Measurements from ENCODE around the gene OBI1.
"Not testable (repeated sequence)": the region's sequence is repeated elsewhere in the genome, so short reads cannot be mapped to it uniquely, and the experiment has no call there.

OBI1 gene

DNA sequence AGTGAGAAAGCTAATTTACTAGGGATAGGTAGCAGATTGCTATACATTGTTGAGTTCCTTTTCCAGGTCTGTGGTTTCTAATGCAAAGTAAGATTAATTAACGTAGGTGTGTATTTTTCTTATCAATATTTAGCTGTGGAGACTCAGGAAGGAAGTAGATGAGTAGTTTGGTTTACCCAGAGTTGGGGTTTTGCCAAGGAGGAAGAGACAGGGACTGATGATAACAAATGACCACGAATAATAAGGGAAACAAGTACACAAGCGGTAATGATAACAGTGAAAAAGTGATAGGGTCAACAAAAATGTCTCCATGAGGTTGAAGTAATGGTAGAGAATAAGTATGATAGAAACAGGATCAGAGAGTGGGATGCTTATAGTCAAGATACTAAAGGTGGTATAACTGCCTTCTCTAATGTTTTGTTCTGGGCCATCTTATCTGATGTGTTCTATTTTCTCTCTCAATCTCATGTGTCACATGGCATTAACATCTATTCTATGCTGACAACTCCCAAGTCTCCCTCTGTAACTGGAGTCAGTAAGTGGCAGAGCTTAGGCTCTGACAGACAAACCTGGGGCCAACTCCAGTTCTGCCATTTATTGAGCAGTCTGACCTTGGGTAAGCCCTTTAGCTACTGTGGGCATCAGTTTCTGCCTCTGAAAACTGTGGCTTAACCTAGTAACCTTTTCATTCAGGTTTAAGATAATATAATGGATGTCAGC, 8.8 kb downstream of the OBI1 start:
- no peak for DNase-seq (ENCODE audit: low read depth in 2 of 2)

DNA sequence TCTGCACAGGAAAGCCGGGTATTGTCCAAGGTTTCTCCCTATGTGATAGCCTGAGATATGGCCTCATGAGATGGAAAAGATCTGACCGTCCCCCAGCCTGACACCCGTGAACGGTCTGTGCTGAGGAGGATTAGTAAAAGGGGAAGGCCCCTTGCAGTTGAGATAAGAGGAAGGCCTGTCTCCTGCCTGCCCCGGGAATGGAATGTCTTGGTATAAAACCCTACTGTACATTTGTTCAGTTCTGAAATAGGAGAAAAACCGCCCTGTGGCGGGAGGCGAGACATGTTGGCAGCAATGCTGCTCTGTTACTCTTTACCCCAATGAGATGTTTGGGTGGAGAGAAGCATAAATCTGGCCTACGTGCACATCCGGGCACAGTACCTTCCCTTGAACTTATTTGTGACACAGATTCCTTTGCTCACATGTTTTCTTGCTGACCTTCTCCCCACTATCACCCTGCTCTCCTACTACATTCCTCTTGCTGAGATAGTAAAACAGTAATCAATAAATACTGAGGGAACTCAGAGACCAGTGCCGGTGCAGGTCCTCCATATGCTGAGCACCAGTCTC, 11.8 kb downstream of the OBI1 start:
- DNase-seq (ENCODE audit: low read depth in 2 of 2): not testable (repeated sequence)

DNA sequence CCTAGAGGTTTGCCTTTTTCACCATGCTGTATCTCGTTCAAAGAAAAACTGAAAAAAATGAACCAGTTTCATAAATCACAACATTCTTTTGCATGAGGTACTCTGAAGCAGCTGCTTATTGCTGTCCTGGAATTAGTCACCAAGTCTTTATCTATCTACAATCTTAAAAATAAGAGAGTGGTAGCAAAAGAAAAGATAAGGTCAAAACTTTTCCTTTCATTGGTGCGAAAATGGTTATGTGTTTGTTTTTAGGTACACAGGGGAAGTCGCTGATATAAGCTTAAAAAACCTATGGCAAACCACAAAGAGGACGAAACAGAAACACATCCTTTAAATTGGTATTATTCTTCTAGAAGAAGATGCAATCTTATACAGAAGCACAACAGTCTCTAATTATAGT, 20.7 kb downstream of the OBI1 start:
- no peak for DNase-seq (ENCODE audit: low read depth in 2 of 2)

DNA sequence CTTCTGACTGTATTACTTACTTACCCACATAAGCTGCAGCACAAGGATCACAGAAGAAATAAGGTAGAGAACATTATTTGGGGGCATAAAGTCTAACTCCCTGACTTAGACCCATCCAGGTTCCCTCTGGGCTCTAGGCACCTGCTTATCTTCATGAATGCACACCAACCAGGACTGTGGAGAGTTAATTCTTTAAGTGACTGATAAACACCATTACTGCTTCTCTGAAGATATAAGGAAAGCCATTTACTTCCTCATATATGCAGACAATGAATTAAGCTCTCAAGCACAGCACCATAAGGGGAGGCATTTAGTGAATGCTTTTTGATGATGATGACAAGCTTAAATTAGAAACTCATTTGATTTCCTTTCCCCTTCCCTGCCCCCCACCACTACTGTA, 22.5 kb downstream of the OBI1 start:
- no peak for DNase-seq (ENCODE audit: low read depth in 2 of 2)

DNA sequence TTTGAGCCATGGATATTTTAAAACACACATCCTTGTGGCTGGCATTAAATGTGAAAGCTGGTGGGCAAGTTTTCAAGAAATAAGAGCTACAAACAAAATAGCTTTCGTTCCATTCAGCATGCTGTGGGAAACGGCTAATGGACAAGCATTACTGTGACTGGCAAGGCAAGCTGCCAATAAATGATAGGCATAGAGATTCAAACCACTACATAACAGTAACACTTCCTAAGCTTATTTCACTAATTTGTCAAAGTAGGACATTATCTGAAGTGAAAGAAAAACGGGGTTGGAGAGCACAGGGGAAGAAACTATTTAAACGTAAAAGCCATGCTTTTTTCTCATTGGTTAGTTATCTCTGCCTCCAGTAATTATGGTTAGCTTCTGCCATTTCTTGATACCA, 26.0 kb downstream of the OBI1 start:
- DNase-seq (ENCODE audit: low read depth in 2 of 2): no peak

DNA sequence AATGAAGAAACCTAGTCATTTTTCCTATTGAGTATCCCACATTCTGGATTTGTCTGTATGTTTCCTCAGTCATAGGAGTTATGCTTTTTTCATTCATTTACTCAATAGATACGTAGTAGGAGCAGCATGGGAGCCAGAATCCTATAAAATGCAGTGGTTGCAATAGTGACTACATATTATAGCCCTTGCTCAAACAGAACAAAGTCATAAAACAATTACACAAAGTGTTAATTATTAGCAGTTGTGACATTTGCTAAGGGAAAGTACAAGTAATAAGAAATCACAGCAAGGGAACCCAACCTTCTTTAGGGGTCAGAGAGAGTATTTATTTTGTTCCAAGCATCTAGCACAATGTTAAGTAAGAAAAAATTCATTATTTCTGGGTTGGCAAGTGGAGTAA, 27.9 kb downstream of the OBI1 start:
- DNase-seq (ENCODE audit: low read depth in 2 of 2): no peak

DNA sequence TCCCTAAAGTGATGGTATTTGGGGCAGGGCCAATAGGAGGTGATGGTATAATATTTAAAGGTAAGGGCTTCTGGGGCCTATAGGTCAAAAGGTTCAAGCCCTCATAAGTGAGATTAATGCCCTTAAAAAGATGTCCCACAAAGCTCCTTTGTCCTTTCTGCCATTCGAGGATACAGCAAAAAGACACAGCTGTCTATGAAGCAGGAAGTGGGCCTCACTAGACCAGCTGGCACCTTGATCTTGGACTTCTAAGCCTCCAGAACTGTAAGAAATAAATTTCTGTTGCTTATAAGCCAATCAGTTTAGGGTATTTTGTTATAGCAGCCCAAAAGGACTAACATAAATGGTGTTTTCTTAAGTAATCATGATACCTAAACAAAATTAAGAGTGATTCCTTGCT, 28.4 kb downstream of the OBI1 start:
- DNase-seq (ENCODE audit: low read depth in 2 of 2): no peak

DNA sequence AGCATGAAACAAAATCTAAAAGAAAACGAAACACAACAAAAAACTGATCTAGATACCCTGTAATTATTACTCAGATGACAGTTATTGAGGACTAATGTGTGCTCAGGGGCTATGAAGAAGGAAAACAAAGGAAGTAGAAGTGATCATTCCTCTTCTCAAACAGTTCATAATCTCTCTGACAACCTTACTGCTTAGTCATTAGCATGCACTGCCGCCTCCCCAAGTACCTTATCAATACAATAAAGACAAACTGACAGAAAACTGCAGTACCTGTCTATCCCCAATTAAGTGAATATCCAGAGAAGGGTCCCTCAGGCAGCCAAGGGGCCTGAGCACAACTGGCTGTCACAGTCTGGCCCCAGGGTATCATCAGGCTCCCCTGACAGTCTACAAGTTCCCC, 33.6 kb downstream of the OBI1 start:
- no peak for DNase-seq (ENCODE audit: low read depth in 2 of 2)

DNA sequence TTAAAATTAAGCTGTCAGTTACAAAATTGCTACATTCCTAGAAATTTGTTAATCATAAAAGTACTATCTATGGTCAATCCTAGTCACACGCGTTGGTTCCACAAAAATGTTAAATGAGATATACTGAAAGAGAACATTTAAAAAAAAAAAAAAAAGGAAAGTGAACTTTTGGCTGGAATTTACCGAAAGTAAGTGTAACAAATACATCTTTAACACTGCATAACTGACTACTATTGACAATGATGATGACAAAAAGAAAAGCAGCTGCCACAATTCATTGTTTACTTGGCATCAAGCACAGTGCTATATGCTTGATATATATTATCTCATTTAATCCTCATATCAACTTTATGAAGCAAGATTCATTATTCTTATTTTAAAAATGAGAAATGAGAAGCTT, 35.8 kb downstream of the OBI1 start:
- DNase-seq (ENCODE audit: low read depth in 2 of 2): no peak

DNA sequence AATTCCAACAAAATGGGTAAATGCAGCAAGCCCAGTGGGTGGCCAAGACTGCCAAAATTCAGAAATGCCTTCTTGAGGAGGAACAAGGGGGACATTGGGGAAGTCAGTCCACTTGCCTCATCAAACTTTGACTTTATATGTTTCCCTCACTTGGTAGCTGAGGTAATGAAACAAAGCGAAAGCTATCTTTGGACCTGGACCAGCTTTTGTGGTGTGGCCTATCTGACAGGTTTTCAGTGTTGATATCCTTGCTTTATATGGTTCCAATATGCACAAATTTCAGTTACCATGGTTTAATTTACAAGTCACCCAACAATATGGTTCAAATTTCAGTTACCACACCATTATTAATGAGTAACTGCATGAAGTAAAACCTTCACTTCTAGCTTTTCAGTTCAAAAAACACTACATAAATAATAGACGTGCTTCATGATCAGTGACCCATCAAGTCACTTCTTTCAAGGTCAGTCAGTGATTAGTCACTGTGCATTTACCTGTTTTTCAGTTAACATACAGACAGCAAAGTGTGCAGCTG, 38.0 kb downstream of the OBI1 start:
- DNase-seq (ENCODE audit: low read depth in 2 of 2): no peak

DNA sequence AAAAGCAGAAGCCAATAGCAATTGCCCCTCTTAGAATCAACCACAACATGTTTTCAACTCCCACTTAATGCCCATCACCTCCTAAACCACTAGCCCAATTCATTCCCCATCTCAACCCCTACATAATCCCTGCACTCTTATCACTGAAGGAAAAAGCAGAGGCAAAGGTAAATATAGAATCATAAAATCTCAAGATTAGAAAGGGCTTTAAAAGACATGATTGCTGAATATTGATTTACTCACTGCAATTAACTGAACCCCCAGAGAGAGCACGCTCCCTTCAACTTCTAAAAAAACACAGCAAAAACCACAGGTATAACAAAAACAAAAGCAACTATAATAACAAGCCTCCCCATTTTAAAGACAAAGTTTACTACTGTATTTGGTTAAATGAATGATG, 40.5 kb downstream of the OBI1 start:
- no peak for DNase-seq (ENCODE audit: low read depth in 2 of 2)

DNA sequence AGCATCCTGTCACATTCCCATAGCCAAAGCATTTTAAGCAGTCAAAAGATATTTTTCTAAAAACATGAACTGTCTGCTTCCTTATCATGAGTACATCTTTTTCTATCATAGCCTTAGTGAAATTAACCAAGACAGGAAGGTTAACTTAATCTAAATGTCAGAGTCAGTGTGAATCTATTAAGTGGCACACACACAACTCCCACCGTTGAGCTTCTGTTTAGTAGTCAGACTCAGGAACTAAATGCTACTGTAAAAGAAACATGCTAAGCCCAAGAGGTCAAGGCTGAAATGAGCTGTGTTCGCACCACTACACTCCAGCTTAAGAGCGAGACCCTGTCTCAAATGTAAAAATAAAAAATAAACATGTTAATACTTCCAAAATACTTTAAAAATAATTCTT, 47.9 kb downstream of the OBI1 start:
- DNase-seq (ENCODE audit: low read depth in 2 of 2): no peak

DNA sequence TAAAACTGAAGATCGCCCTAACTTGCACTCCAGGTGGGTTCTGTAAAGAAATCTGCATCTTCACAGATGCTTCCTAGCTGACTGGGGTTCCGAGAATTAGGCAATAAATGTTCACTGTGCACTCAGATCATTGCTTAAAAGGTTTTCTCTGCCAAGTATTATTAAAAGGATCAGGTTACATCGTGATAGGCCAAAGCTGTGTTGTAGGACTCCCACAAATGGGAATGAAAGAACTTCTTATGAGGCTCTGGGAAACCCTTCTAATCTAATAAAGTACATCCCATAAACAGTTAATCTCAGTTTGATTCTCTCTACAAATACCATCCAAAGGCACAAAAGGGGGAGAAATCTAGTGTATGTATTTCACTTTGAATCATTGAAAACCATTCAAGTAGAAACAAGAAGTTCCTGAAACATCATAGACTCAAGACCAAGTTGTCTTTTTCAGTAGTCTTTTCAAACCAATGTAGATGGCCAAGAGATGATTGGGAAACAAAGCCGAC, 48.5 kb downstream of the OBI1 start:
- no peak for DNase-seq (ENCODE audit: low read depth in 2 of 2)

DNA sequence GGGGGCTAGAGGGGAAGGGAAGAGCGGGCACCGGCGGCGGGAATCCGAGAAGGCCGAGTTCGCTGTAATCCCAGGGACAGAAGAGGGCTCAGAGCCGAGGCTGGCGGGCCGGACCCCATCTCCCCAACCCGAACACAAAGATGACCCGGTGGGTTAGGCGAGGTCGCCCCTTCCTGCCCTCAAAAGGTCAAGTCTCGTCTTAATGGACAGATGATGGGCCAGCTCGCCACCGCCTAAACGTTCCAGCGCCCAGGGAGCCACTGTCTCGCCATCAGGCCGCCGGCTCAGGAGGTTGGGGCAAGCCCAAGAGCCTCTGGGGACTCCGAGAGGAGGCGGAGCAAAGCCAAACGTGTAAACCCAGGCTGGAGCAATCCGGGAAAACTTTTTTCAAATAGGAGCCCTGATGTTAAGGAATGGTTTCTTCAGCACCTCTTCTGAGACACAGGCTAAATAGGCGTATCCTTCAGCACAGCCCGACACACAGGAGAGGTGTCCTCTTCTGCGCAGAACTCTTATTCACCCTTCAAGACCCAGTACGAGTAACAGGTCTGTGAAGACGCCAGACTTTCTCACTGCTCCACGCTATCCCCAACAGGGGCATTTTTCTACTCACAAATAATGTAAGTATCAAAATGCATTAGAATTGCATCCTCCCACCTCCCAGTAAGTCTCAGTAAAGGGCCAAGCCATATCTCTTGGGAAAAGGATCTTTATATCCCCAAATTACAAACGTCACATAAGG, 49.3 kb downstream of the OBI1 start:
- no peak for DNase-seq (ENCODE audit: low read depth in 2 of 2)

DNA sequence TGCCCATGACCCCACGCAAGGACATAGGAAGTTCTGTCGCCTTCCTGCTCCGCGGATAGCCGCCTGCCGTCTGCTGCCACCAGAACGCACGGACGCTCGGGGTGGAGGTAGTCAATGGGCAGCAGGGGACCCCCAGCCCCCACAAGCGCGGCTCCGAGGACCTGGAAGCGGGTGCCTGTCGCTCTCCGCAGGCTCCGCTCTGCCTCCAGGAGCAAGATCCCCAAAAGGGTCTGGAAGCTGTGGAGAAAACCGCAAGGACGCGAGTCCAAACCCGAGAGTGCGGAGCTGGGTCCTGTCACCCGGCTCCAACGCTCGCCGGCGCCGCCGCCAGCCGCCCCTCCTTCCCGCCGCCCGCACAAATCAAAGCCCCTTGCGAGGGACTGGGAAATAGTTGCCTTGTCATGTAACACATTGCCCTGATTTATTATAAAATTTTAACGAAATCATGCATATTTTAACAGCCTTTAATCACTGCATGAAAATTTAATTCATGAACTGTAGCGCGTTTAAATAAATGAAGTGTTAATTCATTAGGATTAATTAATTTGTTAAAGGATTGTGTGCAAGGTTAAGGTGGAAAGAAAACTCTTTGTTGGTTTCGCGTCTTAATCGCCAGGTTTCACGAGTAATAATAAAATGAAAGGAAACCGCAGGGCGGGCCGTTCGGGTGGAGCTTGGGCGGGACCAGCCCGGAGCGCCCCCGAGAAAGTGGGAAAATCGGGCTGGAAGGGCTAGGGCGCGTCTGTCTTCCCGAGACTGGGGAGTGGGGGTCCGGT, 50.1 kb downstream of the OBI1 start:
- DNase-seq (ENCODE audit: low read depth in 2 of 2): no peak

DNA sequence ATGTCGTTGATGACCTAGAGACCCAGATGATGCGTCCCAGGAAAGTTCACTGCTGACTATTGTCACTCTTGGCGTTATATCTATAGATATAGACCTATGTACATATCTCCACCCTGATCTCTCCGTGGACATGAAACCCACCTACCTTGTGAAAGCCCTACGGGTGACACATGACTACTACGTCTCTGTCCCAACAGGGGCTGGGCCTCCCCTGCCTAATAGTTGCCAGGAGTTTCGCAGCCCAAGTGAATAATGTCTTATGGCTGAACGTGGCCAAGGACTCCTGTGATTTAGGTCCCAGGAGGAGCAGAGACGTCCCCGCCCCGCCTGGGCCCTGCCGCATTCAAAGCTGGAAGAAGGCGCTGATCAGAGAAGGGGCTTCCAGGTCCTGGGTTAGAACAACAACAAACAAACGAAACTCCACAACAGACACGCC, 50.7 kb downstream of the OBI1 start:
- DNase-seq (ENCODE audit: low read depth in 2 of 2): no peak

DNA sequence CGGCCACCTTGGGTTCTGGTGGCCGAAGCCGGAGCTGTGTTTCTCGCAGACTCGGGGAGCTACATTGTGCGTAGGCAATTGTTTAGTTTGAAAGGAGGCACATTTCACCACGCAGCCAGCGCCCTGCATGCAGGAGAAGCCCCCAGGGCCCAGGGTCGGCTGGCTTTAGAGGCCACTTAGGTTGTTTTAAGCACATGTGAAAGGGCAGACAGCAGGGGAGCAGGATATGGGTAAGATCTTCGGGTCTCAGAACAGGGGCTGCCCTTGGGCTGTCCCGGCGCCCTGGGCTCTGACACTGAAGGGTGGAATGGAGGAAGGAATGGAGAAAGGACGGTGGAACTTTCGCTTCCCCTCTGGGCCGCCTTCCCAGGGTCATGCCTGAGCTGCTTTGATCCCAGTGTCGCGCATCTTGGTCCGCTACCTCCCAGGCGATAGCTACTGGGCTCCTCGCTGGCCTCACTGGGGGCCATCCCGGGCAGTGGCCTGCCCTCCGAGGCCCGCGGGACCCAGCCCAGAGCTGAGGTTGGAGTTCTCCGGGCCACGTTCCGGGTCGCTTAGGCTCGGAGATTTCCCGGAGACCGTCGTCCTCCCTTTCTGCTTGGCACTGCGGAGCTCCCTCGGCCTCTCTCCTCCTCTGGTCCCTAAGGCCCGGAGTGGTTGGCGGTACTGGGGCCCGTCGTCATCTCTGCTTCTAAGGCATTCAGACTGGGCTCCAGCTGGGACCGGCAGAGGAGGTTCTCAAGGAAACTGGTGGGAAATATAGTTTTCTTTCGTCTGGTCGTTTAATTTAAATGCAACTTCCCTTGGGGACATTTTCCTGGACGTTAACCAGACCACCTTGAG, 51.3 kb downstream of the OBI1 start:
- DNase-seq (ENCODE audit: low read depth in 2 of 2): no peak

DNA sequence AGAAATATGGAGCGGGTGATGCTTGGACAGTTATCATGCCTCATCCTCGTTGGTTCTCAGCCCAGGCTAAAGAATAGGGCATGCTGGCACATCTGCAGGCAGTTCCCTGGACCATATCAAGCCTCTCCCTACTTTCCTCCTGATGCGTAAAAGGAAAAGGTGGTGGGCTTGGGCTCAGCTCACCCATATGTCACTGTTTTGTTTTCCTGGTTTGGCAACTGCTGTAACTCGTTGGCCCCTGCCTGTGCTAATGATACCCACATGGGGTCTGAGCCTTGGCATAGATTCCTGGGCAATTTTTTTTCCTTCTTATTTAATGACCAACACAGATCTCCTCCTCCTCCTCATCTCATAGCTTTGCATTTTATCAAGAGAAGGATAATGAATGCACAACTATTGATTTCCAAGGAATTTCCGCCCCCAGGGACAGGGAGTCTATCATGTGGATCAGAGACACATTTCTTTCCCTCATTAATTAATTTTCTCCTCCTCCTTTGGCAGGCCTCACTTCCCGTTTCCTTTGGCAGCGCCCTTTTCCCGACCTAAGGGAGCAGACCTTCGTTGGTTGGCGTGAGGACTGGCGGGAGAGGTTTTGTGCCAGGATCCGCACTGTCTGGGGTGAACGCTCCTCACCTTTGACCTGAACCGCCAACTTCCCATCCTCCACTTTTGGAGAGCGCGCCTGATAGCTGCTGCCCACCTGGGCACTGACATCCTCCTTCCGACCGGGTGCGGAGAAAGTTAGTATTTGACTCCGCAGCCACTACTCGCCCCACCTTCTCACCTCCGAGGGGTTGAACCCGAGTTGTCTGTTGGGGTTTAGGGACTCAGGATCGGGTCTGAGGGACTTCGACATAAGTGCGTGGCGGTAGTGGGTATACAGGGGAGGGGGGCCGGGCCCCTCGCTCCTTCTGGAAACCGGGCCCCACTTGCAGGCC, 52.2 kb downstream of the OBI1 start:
- no peak for DNase-seq (ENCODE audit: low read depth in 2 of 2)

DNA sequence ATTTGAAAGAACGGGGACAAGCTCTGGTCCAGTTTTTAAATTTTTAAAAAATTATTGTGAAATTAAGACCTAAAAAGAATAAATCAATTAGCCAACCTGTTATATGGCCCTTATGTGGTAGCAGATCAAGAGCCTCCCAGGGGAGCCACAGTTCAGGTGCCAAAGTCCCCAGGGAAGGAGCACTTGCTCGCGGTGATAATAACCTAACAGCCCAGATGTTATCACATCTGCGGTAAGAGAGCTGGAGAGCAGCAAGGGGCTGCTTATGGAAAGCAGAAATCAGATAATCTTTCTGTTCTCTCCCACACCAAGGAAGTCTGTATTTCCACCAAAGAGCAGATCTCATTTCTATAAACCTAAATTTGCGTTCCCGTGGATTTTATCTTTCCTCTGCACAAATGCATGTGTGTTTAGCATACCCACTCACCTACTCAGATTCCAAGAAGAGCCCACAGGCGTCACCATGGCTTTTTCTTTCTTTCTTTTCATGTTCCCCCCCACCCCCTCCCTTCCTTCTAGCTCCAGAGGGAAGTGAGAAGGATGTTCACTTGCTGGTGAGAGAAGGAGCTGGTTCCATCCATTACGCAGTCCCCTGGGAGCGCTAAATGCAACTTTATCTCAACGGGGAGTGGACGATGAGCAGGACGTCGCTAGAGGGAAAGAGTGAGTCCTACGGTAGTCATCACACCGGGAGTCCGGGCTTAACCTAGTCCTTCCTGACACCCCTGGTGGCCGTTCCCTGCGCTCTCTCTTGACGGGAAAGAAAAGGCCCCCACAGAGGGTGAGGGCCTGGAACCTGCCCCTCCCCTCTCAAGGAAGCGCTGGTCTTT, 54.0 kb downstream of the OBI1 start:
- DNase-seq (ENCODE audit: low read depth in 2 of 2): no peak
